ENCODE data around the gene SEMA4F. TPM values are rescaled to one million over a fixed set of nuclear protein-coding genes. Genes with fewer than 3 reads are reported as not detected.
"Not testable (repeated sequence)": the region's sequence is repeated elsewhere in the genome, so short reads cannot be mapped to it uniquely, and the experiment has no call there.

SEMA4F gene
- total RNA-seq, 1 donor from 2014 or later: 17.4 TPM

DNA sequence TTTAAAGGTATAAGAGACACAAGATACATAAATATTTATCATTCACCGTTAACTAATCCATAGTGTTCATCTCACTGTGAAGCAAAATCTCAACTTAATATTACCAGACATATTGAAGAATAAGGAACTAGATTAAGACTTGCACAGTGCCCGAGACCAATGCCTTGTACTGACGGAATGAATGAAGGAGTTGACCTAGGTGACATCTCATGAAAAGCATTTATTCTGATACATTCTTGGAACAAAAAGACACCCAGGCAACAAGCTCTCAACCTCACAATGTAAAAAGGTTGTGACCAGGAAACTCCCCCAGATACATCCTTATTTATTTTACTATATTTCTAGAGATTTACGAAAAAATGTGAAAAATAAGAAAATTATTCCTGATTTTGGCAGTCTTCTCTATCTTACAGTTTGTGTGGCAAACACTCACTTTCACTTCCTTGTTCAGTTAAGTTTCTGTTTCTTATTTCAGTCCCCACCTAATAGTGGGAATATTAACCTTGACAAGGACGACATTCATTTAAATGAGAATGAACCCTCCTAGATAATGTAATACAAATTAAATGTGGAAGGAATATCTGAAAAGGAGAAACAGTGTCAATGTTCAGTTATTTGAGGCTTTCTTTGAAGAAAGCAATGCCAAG, 34.3 kb upstream of the SEMA4F start:
- H3K27me3 Mint-ChIP-seq (ENCODE audit: low read depth): peaks cover 44% of the 10 kb centered on the region
- H3K4me3 Mint-ChIP-seq (ENCODE audit: unreplicated experiment): no peak overlapping the region
- TF ChIP-seq, protein P1, sequence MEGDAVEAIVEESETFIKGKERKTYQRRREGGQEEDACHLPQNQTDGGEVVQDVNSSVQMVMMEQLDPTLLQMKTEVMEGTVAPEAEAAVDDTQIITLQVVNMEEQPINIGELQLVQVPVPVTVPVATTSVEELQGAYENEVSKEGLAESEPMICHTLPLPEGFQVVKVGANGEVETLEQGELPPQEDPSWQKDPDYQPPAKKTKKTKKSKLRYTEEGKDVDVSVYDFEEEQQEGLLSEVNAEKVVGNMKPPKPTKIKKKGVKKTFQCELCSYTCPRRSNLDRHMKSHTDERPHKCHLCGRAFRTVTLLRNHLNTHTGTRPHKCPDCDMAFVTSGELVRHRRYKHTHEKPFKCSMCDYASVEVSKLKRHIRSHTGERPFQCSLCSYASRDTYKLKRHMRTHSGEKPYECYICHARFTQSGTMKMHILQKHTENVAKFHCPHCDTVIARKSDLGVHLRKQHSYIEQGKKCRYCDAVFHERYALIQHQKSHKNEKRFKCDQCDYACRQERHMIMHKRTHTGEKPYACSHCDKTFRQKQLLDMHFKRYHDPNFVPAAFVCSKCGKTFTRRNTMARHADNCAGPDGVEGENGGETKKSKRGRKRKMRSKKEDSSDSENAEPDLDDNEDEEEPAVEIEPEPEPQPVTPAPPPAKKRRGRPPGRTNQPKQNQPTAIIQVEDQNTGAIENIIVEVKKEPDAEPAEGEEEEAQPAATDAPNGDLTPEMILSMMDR (IDR thresholded peaks at IDR 0.05): no peak
- no peaks in the 10 kb centered on the region for H3K9me3 Mint-ChIP-seq (ENCODE audit: low read depth)
- H3K4me1 Mint-ChIP-seq (ENCODE audit: low read depth): no peaks in the 10 kb centered on the region
- no peak for DNase-seq (ENCODE audit: low spot score)
- no peak overlapping the region for H3K27ac Mint-ChIP-seq (ENCODE audit: unreplicated experiment)
- H3K36me3 Mint-ChIP-seq (ENCODE audit: low read depth): no peaks in the 10 kb centered on the region

DNA sequence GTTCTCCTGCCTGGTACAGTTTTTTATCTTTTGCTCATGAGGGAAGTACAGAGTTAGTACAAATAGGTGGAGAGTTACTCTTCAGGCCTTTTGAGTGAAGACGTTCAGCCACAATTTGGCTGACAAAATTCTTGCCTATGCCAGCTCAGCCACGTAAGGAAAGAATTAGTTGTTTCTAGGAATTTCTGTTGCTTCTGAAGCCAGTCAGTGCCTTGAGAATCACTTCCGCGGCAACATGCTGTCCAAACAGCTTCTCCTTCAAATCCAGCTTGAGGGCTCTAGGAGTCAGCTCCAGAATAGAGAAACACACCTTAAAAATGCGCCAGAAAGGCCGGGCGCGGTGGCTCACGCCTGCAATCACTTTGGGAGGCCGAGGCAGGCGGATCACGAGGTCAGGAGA, 33.4 kb upstream of the SEMA4F start:
- peaks cover 38% of the 10 kb centered on the region for H3K27me3 Mint-ChIP-seq (ENCODE audit: low read depth)
- no peaks in the 10 kb centered on the region for H3K4me1 Mint-ChIP-seq (ENCODE audit: low read depth)
- TF ChIP-seq, protein P1 (IDR thresholded peaks at IDR 0.05): no peak
- H3K36me3 Mint-ChIP-seq (ENCODE audit: low read depth): no peaks in the 10 kb centered on the region
- DNase-seq (ENCODE audit: low spot score): no peak
- H3K27ac Mint-ChIP-seq (ENCODE audit: unreplicated experiment): no peak overlapping the region
- no peak overlapping the region for H3K4me3 Mint-ChIP-seq (ENCODE audit: unreplicated experiment)
- no peaks in the 10 kb centered on the region for H3K9me3 Mint-ChIP-seq (ENCODE audit: low read depth)

DNA sequence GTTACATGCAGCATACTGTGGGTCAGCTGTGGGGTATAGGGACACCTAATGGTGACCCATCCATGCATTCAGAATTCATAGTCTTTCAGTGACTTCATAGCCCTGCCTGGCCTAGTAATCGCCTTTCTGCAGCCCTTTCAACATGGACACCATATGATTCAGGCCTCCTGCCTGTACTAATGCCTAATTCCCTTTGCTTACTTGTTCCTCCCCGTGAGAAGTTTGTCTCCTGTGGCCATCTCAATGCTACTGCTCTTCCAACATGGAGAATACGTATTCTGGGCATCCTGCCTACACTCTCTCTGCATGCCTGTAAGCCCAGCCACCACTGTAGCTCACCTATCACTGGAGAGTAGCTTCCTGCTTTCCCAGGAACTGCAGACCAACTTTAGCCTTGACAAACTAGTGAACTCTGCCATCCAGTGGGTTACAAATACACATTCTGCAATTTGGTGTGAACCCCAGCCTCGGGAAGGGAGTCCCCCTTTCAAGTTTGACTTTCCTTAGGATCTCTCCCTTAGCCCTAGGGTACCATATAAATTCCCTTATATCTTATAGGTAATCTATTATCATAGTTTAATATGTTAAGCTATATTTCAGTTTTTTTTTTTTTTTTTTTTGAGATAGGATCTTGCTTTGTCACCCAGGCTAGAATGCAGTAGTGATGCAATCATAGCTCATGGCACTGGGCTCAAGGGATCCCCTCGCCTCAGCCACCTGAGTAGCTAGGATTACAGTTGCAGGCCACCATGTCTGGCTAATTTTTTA, 28.2 kb upstream of the SEMA4F start:
- Mint-ChIP-seq H3K27ac (ENCODE audit: unreplicated experiment) (no peak overlapping the region), H3K9me3 (ENCODE audit: low read depth) (peaks cover 2% of the 10 kb centered on the region), H3K4me1 (ENCODE audit: low read depth) (no peaks in the 10 kb centered on the region), H3K36me3 (ENCODE audit: low read depth) (no peaks in the 10 kb centered on the region), H3K27me3 (ENCODE audit: low read depth) (peaks cover 7% of the 10 kb centered on the region), H3K4me3 (ENCODE audit: unreplicated experiment) (no peak overlapping the region)
- TF ChIP-seq, protein P1 (IDR thresholded peaks at IDR 0.05): no peak
- DNase-seq (ENCODE audit: low spot score): no peak

DNA sequence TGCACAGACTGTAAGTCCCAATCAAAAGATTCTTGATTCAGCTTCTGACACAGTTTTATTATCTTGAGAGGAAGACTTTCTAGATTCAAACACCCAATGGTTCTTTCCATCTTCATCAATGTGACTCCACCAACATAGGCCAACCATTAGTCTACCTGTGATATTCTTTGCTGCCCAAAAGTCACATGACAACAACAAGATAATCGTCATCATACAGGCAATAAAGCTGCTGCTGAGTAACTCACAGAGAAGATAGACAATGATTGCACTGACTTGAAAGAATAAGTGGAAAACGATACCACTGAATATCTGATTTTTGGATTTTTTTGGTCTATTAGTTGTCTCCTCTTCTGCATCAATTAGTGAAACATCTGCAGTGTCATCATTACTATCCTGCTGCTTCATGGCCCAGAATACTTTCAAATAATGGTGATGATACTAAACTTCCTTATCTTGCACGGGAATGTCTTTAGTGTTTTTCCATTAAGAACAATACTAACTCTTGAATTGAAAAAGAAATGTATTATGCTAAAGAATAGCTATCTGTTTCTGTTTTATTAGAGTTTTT, 25.4 kb upstream of the SEMA4F start:
- Mint-ChIP-seq H3K4me1 (ENCODE audit: low read depth) (peaks cover 5% of the 10 kb centered on the region), H3K36me3 (ENCODE audit: low read depth) (no peaks in the 10 kb centered on the region), H3K9me3 (ENCODE audit: low read depth) (peaks cover 2% of the 10 kb centered on the region), H3K27ac (ENCODE audit: unreplicated experiment) (no peak overlapping the region), H3K27me3 (ENCODE audit: low read depth) (peaks cover 7% of the 10 kb centered on the region), H3K4me3 (ENCODE audit: unreplicated experiment) (no peak overlapping the region)
- DNase-seq (ENCODE audit: low spot score): no peak
- TF ChIP-seq, protein P1 (IDR thresholded peaks at IDR 0.05): no peak

GRCh38 chr2:74630454-74630853, 23.6 kb upstream of the SEMA4F start:
- DNase-seq (ENCODE audit: low spot score); H3K27me3 Mint-ChIP-seq (ENCODE audit: low read depth); H3K27ac Mint-ChIP-seq (ENCODE audit: unreplicated experiment); H3K9me3 Mint-ChIP-seq (ENCODE audit: low read depth); H3K4me3 Mint-ChIP-seq (ENCODE audit: unreplicated experiment); H3K4me1 Mint-ChIP-seq (ENCODE audit: low read depth); H3K36me3 Mint-ChIP-seq (ENCODE audit: low read depth): not testable (repeated sequence)

Measured in chondrocyte (in vitro differentiated cells).